Sigmoid colon (tissue), 7 donors: Measurements from ENCODE around the gene ZFPM1. TPM values are rescaled to one million over a fixed set of nuclear protein-coding genes. Genes with fewer than 3 reads are reported as not detected.

Source experiments
- DNase-seq: peaks from one replicate; pipeline ENCODE4 v3.0.0-alpha.2; 2019
- H3K27ac ChIP-seq, 4 donors: fragments of 200-600 bp; sonication (generic); one replicate each; pipeline ENCODE4 v1.5.1; 2016 to 2019; ENCODE audit warnings: mild to moderate bottlenecking in 1 of 4
- H3K27me3 ChIP-seq, 3 donors: fragments of 200-600 bp; sonication (generic); one replicate each; pipeline ENCODE4 v1.5.1; 2019; ENCODE audit warnings: mild to moderate bottlenecking in 1 of 3
- H3K36me3 ChIP-seq, 4 donors: fragments of 200-600 bp; sonication (generic); one replicate each; pipeline ENCODE4 v1.5.1; 2016 to 2019
- H3K4me1 ChIP-seq, 4 donors: fragments of 200-600 bp; sonication (generic); one replicate each; pipeline ENCODE4 v1.5.1; 2017 to 2019
- H3K4me3 ChIP-seq, 4 donors: fragments of 200-600 bp; sonication (generic); one replicate each; pipeline ENCODE4 v1.5.1; 2017 to 2019; ENCODE audit warnings: mild to moderate bottlenecking in 2 of 4, moderate library complexity in 1 of 4
- H3K9me3 ChIP-seq, 4 donors: fragments of 200-600 bp in 3 of 4; sonication (generic) in 3 of 4; one replicate each; pipeline versions ENCODE4 v1.5.1 to v1.6.1; 2013 to 2019
- EP300 ChIP-seq, 4 donors: sonication (generic); formaldehyde crosslinking; IDR thresholded peaks; one replicate each; pipeline ENCODE4 v1.6.1; 2017; ENCODE audit warnings: antibody characterized with exemption in 4 of 4
- POLR2A ChIP-seq, 2 donors: fragments of 450-650 bp; IDR thresholded peaks; one replicate each; pipeline ENCODE4 v1.6.1; 2016; ENCODE audit warnings: antibody characterized with exemption in 2 of 2, mild to moderate bottlenecking in 2 of 2, moderate library complexity in 2 of 2
- POLR2AphosphoS5 ChIP-seq, 4 donors: sonication (generic); formaldehyde crosslinking; IDR thresholded peaks; one replicate each; pipeline ENCODE4 v1.6.1; 2017; ENCODE audit warnings: antibody characterized with exemption in 4 of 4
- WGBS, 2 donors: extraction: QIAGEN DNeasy Blood & Tissue Kit; methylation state at CpG; one replicate each; pipeline ENCODE4 v1.1.7; 2013; 5-methylcytosine and 5-hydroxymethylcytosine counted together
- intact Hi-C: fragments of 100-400 bp; cut with DNase I; formaldehyde crosslinking; loops from one replicate; pipeline ENCODE4 v1.15.1; 2023
- polyA plus RNA-seq, 3 donors: library from polyadenylated mRNA; stranded (reverse); fragments of 200-250 nt; gene quantifications; one replicate each; pipeline ENCODE4 v1.2.3, GENCODE V29; 2013
- total RNA-seq, 4 donors: library from RNA; depleted of rRNA; stranded (reverse); fragments of >200 nt; gene quantifications; one replicate each; pipeline ENCODE4 v1.1.0, GENCODE V29; 2016
- TF ChIP-seq, protein P1 (sequence below), 4 experiments: fragments of 450-650 bp in 3 of 4; fragments of 200-600 bp in 1 of 4; IDR thresholded peaks; one replicate each; pipeline ENCODE4 v1.5.1; 2016 to 2019; ENCODE audit warnings: antibody characterized with exemption in 4 of 4, mild to moderate bottlenecking in 3 of 4, moderate library complexity in 2 of 4
- donor health status: healthy with polysubstance abuse.
- donor health status: Bipolar disorder and iron deficiency.
- donor health status: healthy.

Gene ZFPM1
- total and polyA plus RNA-seq, 7 donors: 0.27 to 3.7 (median 0.66) TPM

DNA sequence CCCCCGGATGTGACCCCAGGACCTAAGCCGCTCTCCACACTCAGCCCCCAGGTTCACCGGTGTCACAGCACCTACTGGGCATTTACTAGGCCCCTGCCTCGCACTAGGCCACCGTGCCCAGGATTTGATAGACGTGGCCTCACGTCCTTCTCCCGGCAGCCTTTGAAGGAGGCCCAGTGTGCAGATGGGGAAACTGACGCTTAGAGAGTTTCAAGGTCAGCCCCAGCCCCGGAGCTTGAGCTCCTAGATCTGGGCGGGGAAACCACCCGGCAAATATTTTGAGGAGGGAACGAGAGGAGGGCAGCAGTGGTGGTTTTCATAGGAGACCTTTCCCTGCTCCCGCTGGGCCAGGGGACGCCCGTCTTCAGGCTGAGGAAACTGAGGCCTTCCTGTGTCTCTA is 10.3 kb downstream of the ZFPM1 start:
- Histone ChIP-seq H3K27me3 (peaks cover 4 to 47% (median 11%) of the 10 kb centered on the region in 3 donors), H3K36me3 (no peaks in the 10 kb centered on the region), H3K9me3 (no peaks in the 10 kb centered on the region), H3K27ac (no peak overlapping the region), H3K4me3 (no peak overlapping the region), H3K4me1 (no peaks in the 10 kb centered on the region)
- 92% methylated on average over 16 of the region's 16 CpGs for WGBS, 2 donors
- TF ChIP-seq EP300 (IDR thresholded peaks at IDR 0.05) (no peak), POLR2A (IDR thresholded peaks at IDR 0.05) (no peak), POLR2AphosphoS5 (IDR thresholded peaks at IDR 0.05) (no peak)
- TF ChIP-seq, protein P1, sequence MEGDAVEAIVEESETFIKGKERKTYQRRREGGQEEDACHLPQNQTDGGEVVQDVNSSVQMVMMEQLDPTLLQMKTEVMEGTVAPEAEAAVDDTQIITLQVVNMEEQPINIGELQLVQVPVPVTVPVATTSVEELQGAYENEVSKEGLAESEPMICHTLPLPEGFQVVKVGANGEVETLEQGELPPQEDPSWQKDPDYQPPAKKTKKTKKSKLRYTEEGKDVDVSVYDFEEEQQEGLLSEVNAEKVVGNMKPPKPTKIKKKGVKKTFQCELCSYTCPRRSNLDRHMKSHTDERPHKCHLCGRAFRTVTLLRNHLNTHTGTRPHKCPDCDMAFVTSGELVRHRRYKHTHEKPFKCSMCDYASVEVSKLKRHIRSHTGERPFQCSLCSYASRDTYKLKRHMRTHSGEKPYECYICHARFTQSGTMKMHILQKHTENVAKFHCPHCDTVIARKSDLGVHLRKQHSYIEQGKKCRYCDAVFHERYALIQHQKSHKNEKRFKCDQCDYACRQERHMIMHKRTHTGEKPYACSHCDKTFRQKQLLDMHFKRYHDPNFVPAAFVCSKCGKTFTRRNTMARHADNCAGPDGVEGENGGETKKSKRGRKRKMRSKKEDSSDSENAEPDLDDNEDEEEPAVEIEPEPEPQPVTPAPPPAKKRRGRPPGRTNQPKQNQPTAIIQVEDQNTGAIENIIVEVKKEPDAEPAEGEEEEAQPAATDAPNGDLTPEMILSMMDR (IDR thresholded peaks at IDR 0.05): no peak
- no peak for DNase-seq
- intact Hi-C loops: no loop called here

DNA sequence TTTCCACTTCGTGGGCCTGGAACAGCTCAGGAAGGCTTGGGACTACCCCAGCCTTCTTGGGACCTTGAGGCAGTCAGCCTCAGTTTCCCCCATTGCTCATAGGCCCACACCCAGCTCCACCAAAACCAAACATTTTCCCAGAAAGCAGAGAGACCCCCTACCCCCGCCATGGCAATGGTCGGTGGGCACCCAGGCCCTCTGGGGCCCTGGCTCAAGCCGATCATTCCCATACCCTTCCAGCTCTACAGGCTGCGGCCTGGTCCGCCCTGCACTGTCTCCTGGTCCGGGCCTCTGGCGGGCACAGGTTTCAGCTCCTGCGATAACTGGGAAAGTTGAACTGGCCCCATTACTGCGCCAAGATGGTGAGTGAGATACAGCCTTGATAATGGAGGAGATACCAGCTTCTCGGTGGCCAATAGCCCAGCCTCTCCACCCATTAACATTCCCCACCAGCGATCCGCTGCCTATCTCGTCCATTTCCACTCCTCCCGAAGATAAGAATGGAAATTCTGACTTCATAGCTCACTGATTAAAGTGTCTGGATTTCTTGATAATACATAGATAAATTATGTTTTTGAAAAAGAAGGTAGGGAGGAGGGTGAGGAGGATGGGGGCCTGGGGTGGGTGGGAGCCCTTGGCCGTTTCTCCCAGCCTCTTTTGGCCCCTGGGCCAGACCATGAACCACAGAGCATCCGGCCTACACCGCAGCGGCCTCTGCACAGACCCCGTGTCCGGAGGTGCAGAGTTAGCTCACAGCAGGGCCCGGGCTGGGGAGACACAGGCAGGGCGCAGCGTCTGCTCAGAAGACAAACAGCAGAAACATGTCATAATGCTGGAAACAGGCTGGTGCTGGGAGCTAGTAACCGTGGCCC is 11.6 kb downstream of the ZFPM1 start:
- no peak overlapping the region for H3K4me3 ChIP-seq
- no peak for DNase-seq
- H3K36me3 ChIP-seq: no peaks in the 10 kb centered on the region
- intact Hi-C loops: no loop called here
- H3K9me3 ChIP-seq: no peaks in the 10 kb centered on the region
- WGBS, 2 donors: 65 to 84% methylated on average over 25 of the region's 25 CpGs
- H3K27ac ChIP-seq: no peak overlapping the region
- H3K27me3 ChIP-seq: peaks cover 4 to 44% (median 8%) of the 10 kb centered on the region in 3 donors
- H3K4me1 ChIP-seq: no peaks in the 10 kb centered on the region
- TF ChIP-seq POLR2AphosphoS5 (IDR thresholded peaks at IDR 0.05): no peak
- TF ChIP-seq, protein P1 (IDR thresholded peaks at IDR 0.05): no peak
- TF ChIP-seq EP300 (IDR thresholded peaks at IDR 0.05): no peak
- no peak for TF ChIP-seq POLR2A (IDR thresholded peaks at IDR 0.05)

DNA sequence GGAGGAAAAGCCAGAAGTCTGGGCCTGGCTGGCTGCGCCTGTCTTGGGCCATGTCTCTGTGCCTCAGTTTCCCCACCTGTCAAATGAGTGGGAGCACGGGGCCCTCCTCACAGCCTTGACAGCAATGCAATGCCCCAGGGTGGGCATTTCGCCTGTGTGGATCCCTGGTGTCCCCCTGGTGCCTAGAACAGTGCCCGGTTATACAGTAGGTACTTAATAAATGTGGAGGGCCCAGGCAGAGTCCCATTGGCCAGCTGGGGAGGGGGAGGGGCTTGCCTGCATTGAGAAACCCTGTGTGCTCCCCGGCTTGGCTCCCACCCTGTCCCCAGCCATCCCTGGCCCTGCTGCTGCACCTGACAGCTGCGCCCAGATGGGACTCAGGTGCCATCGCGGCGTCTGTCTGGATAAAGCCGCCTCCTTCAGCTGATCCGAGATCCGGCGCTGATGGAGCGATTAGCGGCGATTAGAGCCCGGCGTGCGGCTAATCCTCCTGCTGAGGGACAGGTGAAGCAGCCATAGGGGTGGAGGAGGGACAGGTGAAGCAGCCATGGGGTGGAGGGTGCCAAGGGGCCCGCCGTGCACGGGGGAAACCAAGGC is 12.4 kb downstream of the ZFPM1 start:
- no peak for DNase-seq
- 91 to 93% methylated on average over 22 of the region's 22 CpGs for whole genome bisulfite sequencing, 2 donors
- intact Hi-C loops: no loop called here
- no peak overlapping the region for H3K4me3 ChIP-seq
- no peaks in the 10 kb centered on the region for H3K9me3 ChIP-seq
- H3K36me3 ChIP-seq: no peaks in the 10 kb centered on the region
- TF ChIP-seq EP300 (IDR thresholded peaks at IDR 0.05) (no peak), POLR2A (IDR thresholded peaks at IDR 0.05) (no peak), POLR2AphosphoS5 (IDR thresholded peaks at IDR 0.05) (no peak)
- TF ChIP-seq, protein P1 (IDR thresholded peaks at IDR 0.05): no peak
- no peak overlapping the region for H3K27ac ChIP-seq
- peaks cover under 1 to 37% (median 4%) of the 10 kb centered on the region in 3 donors for H3K27me3 ChIP-seq
- no peaks in the 10 kb centered on the region for H3K4me1 ChIP-seq

DNA sequence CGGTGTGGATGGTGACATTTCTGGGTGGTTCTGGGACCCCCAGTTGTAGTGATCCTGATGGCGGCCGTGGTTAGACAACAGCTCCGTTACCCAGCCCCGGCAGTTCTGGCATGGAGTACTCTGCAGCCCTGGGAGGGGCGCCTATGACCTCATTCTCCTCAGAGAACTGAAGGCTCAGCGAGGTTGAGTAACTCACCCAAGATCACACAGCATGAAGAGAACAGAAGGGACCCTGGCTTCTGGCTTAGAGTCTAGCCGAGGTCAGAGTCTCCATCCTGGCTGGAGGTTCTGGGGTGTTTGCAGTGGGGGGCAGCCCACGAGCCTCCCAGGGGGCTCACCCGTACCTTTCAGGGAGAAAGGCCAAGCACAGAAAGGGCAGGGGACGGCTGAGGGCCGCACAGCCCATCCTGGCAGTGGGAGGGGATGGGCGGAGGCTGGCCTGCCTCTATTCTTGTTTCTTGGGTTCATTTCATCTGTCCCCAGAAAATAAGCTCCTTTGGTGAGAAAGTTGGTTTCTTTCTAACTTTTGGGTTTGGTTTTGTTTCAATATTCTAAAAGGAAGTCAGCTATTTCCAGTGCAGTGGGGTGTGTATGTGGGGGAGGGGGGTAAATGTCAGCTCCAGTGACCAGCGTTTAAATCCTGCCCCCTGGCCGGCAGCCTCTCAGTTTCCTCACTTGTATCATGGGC is 13.2 kb downstream of the ZFPM1 start:
- H3K9me3 ChIP-seq: no peaks in the 10 kb centered on the region
- H3K36me3 ChIP-seq: no peaks in the 10 kb centered on the region
- H3K27me3 ChIP-seq: peaks cover 0 to 34% (median 4%) of the 10 kb centered on the region in 3 donors
- H3K4me1 ChIP-seq: no peaks in the 10 kb centered on the region
- DNase-seq: no peak
- TF ChIP-seq, protein P1 (IDR thresholded peaks at IDR 0.05): no peak
- TF ChIP-seq POLR2AphosphoS5 (IDR thresholded peaks at IDR 0.05) (no peak), POLR2A (IDR thresholded peaks at IDR 0.05) (no peak), EP300 (IDR thresholded peaks at IDR 0.05) (no peak)
- 69 to 80% methylated on average over 15 of the region's 15 CpGs for WGBS, 2 donors
- no peak overlapping the region for H3K4me3 ChIP-seq
- no peak overlapping the region for H3K27ac ChIP-seq
- intact Hi-C loops: no loop called here
